ENCODE results near the gene SHCBP1L. TPM values are rescaled to one million over a fixed set of nuclear protein-coding genes. Genes with fewer than 3 reads are reported as not detected.

Gene SHCBP1L
- total and polyA plus RNA-seq, 4 donors: 0.37 TPM; not detected in 3

DNA sequence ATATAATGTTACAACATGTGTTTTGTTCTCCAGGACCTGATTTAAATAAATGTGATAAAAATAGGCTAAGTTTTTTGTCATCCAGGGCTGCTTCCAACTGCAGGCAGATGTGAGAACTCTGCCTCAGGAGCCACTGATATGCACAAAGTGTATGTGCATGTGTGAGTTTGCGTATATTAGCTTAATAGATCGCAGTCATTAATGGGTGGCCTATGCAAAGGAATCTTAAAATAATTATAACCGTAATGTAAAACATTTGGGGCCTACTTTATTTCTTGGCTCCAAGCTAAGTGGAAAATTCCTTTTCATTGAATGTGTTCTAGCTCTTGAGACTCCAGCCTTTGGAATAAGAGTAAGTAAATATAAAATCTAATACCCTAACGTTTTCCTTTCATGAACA is 97.1 kb downstream of the SHCBP1L start:
- 79% methylated on average over 4 of the region's 4 CpGs for WGBS
- no peaks in the 10 kb centered on the region for H3K9me3 ChIP-seq (ENCODE audit: control insufficient read depth in 4 of 4, low read length in 3 of 4)
- no peak overlapping the region for H3K4me3 ChIP-seq (ENCODE audit: low read depth in 1 of 3, low read length in 3 of 3)
- DNase-seq (ENCODE audit: low spot score): no peak
- H3K9ac ChIP-seq (ENCODE audit: low read depth in 1 of 2, low read length in 2 of 2): no peak overlapping the region
- peaks cover 0 to 5% (median 0%) of the 10 kb centered on the region in 4 donors for H3K4me1 ChIP-seq (ENCODE audit: control insufficient read depth in 4 of 4, insufficient read depth in 4 of 4, low read length in 3 of 4)
- H3K27ac ChIP-seq (ENCODE audit: low read depth in 1 of 2, low read length in 2 of 2): no peak overlapping the region
- no peaks in the 10 kb centered on the region for H3K27me3 ChIP-seq (ENCODE audit: control insufficient read depth in 4 of 4, insufficient read depth in 4 of 4, low read length in 3 of 4)
- H3K36me3 ChIP-seq (ENCODE audit: control insufficient read depth in 4 of 4, insufficient read depth in 3 of 4, low read depth in 1 of 4, low read length in 3 of 4): peaks cover 12 to 96% (median 87%) of the 10 kb centered on the region in 4 donors
- TF ChIP-seq RAD21 (IDR thresholded peaks at IDR 0.05) (no peak), HNF4G (IDR thresholded peaks at IDR 0.05) (no peak), JUND (IDR thresholded peaks at IDR 0.05) (no peak), EGR1 (IDR thresholded peaks at IDR 0.05; ENCODE audit: low read depth in 2 of 2) (no peak), GABPA (IDR thresholded peaks at IDR 0.05 in 1 of 2, conservative IDR thresholded peaks at IDR 0.05 in 1 of 2) (no peak), NR2F2 (IDR thresholded peaks at IDR 0.05) (no peak), FOXA1 (IDR thresholded peaks at IDR 0.05) (no peak), HNF4A (conservative IDR thresholded peaks at IDR 0.05) (no peak), RXRA (IDR thresholded peaks at IDR 0.05) (no peak), TAF1 (conservative IDR thresholded peaks at IDR 0.05) (no peak), YY1 (IDR thresholded peaks at IDR 0.05) (no peak), FOXA2 (IDR thresholded peaks at IDR 0.05) (no peak)
- TF ChIP-seq, protein P1, sequence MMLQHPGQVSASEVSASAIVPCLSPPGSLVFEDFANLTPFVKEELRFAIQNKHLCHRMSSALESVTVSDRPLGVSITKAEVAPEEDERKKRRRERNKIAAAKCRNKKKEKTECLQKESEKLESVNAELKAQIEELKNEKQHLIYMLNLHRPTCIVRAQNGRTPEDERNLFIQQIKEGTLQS (IDR thresholded peaks at IDR 0.05): no peak
- TF ChIP-seq, protein P2, sequence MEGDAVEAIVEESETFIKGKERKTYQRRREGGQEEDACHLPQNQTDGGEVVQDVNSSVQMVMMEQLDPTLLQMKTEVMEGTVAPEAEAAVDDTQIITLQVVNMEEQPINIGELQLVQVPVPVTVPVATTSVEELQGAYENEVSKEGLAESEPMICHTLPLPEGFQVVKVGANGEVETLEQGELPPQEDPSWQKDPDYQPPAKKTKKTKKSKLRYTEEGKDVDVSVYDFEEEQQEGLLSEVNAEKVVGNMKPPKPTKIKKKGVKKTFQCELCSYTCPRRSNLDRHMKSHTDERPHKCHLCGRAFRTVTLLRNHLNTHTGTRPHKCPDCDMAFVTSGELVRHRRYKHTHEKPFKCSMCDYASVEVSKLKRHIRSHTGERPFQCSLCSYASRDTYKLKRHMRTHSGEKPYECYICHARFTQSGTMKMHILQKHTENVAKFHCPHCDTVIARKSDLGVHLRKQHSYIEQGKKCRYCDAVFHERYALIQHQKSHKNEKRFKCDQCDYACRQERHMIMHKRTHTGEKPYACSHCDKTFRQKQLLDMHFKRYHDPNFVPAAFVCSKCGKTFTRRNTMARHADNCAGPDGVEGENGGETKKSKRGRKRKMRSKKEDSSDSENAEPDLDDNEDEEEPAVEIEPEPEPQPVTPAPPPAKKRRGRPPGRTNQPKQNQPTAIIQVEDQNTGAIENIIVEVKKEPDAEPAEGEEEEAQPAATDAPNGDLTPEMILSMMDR (IDR thresholded peaks at IDR 0.05; ENCODE audit: low read depth, low read length, missing input control): no peak

DNA sequence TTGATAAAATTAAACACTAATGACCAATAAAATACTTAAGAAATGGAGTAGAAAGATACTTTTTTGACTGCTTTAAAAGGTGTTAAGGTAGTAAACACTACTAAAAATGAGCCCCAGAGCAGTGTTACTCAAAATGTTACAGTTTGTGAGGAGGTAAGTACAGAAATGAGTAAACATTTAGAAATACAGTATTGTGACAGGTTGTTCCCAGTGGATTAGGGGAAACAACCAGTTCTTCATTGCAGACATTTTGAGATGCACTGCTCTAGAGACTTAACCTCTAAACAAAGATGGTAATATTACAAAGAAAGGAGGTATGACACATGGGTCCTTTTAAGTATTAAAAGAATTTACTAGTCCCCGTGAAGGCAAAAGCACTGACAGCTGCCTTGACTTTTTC is 101.1 kb downstream of the SHCBP1L start:
- Histone ChIP-seq H3K36me3 (ENCODE audit: control insufficient read depth in 4 of 4, insufficient read depth in 3 of 4, low read depth in 1 of 4, low read length in 3 of 4) (peaks cover 10 to 84% (median 69%) of the 10 kb centered on the region in 4 donors), H3K4me3 (ENCODE audit: low read depth in 1 of 3, low read length in 3 of 3) (no peak overlapping the region), H3K9ac (ENCODE audit: low read depth in 1 of 2, low read length in 2 of 2) (no peak overlapping the region), H3K4me1 (ENCODE audit: control insufficient read depth in 4 of 4, insufficient read depth in 4 of 4, low read length in 3 of 4) (peaks cover 0 to 5% (median 0%) of the 10 kb centered on the region in 4 donors), H3K27me3 (ENCODE audit: control insufficient read depth in 4 of 4, insufficient read depth in 4 of 4, low read length in 3 of 4) (no peaks in the 10 kb centered on the region), H3K9me3 (ENCODE audit: control insufficient read depth in 4 of 4, low read length in 3 of 4) (no peaks in the 10 kb centered on the region), H3K27ac (ENCODE audit: low read depth in 1 of 2, low read length in 2 of 2) (no peak overlapping the region)
- no peak for TF ChIP-seq FOXA2 (IDR thresholded peaks at IDR 0.05)
- TF ChIP-seq, protein P2 (IDR thresholded peaks at IDR 0.05; ENCODE audit: low read depth, low read length, missing input control): no peak
- TF ChIP-seq, protein P3, sequence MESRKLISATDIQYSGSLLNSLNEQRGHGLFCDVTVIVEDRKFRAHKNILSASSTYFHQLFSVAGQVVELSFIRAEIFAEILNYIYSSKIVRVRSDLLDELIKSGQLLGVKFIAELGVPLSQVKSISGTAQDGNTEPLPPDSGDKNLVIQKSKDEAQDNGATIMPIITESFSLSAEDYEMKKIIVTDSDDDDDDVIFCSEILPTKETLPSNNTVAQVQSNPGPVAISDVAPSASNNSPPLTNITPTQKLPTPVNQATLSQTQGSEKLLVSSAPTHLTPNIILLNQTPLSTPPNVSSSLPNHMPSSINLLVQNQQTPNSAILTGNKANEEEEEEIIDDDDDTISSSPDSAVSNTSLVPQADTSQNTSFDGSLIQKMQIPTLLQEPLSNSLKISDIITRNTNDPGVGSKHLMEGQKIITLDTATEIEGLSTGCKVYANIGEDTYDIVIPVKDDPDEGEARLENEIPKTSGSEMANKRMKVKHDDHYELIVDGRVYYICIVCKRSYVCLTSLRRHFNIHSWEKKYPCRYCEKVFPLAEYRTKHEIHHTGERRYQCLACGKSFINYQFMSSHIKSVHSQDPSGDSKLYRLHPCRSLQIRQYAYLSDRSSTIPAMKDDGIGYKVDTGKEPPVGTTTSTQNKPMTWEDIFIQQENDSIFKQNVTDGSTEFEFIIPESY (IDR thresholded peaks at IDR 0.05): no peak
- no peak for TF ChIP-seq GABPA (IDR thresholded peaks at IDR 0.05 in 1 of 2, conservative IDR thresholded peaks at IDR 0.05 in 1 of 2)
- no peak for TF ChIP-seq HNF4G (IDR thresholded peaks at IDR 0.05)
- TF ChIP-seq RXRA (IDR thresholded peaks at IDR 0.05): no peak
- no peak for TF ChIP-seq FOXA1 (IDR thresholded peaks at IDR 0.05)
- DNase-seq (ENCODE audit: low spot score): no peak
- 90% methylated on average over 1 of the region's 1 CpG for WGBS
